HepG2 (cell line): ENCODE results near the gene GLCE. TPM values are rescaled to one million over a fixed set of nuclear protein-coding genes. Genes with fewer than 3 reads are reported as not detected.

Source experiments
- ATAC-seq: fragments of 200-7000 bp; cut with Tn5 transposase; 3 replicates; pipeline ENCODE4 v1.9.1; 2020; ENCODE audit warnings: mild to moderate bottlenecking, moderate library complexity
- BruUV-seq: library from RNA; stranded (reverse); fragments of 400-500 nt; replicated peaks from 2 replicates; lab custom pipeline; 2021; lab: Mats Ljungman, UMichigan
- CTCF ChIA-PET: fragments of 300-600 bp; formaldehyde crosslinking; extraction: SDS; loops from one replicate; lab custom pipeline; 2021; ENCODE audit warnings: low total read pairs, inconsistent platforms, low intra/inter-chr PET ratio; lab: Yijun Ruan, JAX
- POLR2A ChIA-PET: fragments of 350-600 bp; sonication (Branson Sonifier 250); formaldehyde crosslinking; loops from one replicate; lab custom pipeline; 2020; ENCODE audit warnings: antibody characterized with exemption, inconsistent platforms; lab: Yijun Ruan, JAX
- DNase-seq: peaks from one replicate; pipeline ENCODE4 v3.0.0-alpha.2; 2015; ENCODE audit warnings: low spot score
- FAIRE-seq: peaks from 3 replicates; lab custom pipeline; 2011; peaks lifted over from hg19 to GRCh38; lab: Jason Lieb, UNC
- H2AFZ ChIP-seq: one replicate; pipeline ENCODE4 v1.6.1; 2011; ENCODE audit warnings: low read length, inconsistent platforms
- H3K27ac ChIP-seq: fragments of 300-600 bp; 3 replicates; pipeline ENCODE4 v1.8.0; 2011; ENCODE audit warnings: mixed run types, mild to moderate bottlenecking, mixed read lengths, low read length, inconsistent platforms; ENCODE audit not compliant: insufficient read depth; ENCODE audit errors: extremely low read length
- H3K27me3 ChIP-seq, 2 experiments: fragments of 200-600 bp in 1 of 2; 2 replicates in 1 of 2; 3 replicates in 1 of 2; pipeline versions ENCODE4 v1.6.0 to v1.8.0; 2011; ENCODE audit warnings: low read length in 2 of 2, mild to moderate bottlenecking in 2 of 2, moderate library complexity in 2 of 2, inconsistent platforms in 1 of 2; ENCODE audit not compliant: insufficient read depth in 2 of 2, control insufficient read depth in 1 of 2
- H3K36me3 ChIP-seq, 2 experiments: fragments of 200-600 bp in 1 of 2; replicated peaks in 1 of 2; 2 replicates in 1 of 2; 3 replicates in 1 of 2; pipeline versions ENCODE4 v1.5.1 to v1.8.0; 2011; ENCODE audit warnings: low read length in 2 of 2, inconsistent platforms in 1 of 2; ENCODE audit not compliant: insufficient read depth in 2 of 2, control insufficient read depth in 1 of 2
- H3K4me1 ChIP-seq: 2 replicates; pipeline ENCODE4 v1.5.1; 2012; ENCODE audit warnings: low read length, inconsistent platforms; ENCODE audit not compliant: insufficient read depth
- H3K4me2 ChIP-seq: 2 replicates; pipeline ENCODE4 v1.6.0; 2011; ENCODE audit warnings: low read depth, low read length, inconsistent platforms
- H3K4me3 ChIP-seq, 3 experiments: fragments of 200-600 bp in 1 of 3; sonication (generic), shearing (Covaris generic) in 1 of 3; replicated peaks in 1 of 3; 2 replicates each; pipeline ENCODE4 v1.5.1; 2011 to 2016; ENCODE audit warnings: low read length in 3 of 3, inconsistent platforms in 2 of 3, low read depth in 2 of 3, mild to moderate bottlenecking in 2 of 3, control low read depth in 1 of 3, mixed read lengths in 1 of 3; ENCODE audit not compliant: insufficient read depth in 1 of 3
- H3K79me2 ChIP-seq: one replicate; pipeline ENCODE4 v1.6.1; 2011; ENCODE audit warnings: low read length, inconsistent platforms; ENCODE audit not compliant: insufficient read depth
- H3K9ac ChIP-seq: 2 replicates; pipeline ENCODE4 v1.6.0; 2011; ENCODE audit warnings: mild to moderate bottlenecking, low read depth, low read length, inconsistent platforms; ENCODE audit not compliant: insufficient read depth
- H3K9me3 ChIP-seq: 2 replicates; pipeline ENCODE4 v1.5.1; 2012; ENCODE audit warnings: mild to moderate bottlenecking, low read length
- H4K20me1 ChIP-seq: 2 replicates; pipeline ENCODE4 v1.6.0; 2011; ENCODE audit warnings: inconsistent platforms, mild to moderate bottlenecking, low read length, moderate library complexity; ENCODE audit not compliant: insufficient read depth
- HDAC6 ChIP-seq: fragments of 200-600 bp; sonication (generic); IDR thresholded peaks from 2 replicates; pipeline ENCODE4 v1.7.0; 2017; ENCODE audit warnings: mild to moderate bottlenecking, antibody characterized with exemption, low read length, low read depth
- MAFF ChIP-seq: IDR thresholded peaks from 2 replicates; pipeline ENCODE4 v1.6.1; 2011; ENCODE audit warnings: low read depth, low read length, improper control_type of control experiment
- MYNN ChIP-seq: sonication (generic); formaldehyde crosslinking; IDR thresholded peaks from 2 replicates; pipeline ENCODE4 v1.4.0; 2020; ENCODE audit warnings: mild to moderate bottlenecking, low read depth, missing genetic modification reagents
- NFRKB ChIP-seq: fragments of 450-650 bp; IDR thresholded peaks from 2 replicates; pipeline ENCODE4 v1.6.1; 2017
- WGBS: methylation state at CpG from one replicate; pipeline ENCODE4 v1.1.6; 2017; ENCODE audit warnings: low lambda C conversion rate; 5-methylcytosine and 5-hydroxymethylcytosine counted together
- in situ Hi-C: cut with HindIII; loops from 2 replicates; pipeline ENCODE4 v1.10.0; 2017; ENCODE audit warnings: low pct_unique_long_range_greater_than_20kb; ENCODE audit not compliant: extremely low pct_ligation_motif_present
- intact Hi-C: fragments of 100-400 bp; cut with micrococcal nuclease; formaldehyde crosslinking; loops from one replicate; pipeline ENCODE4 v1.10.0; 2022; ENCODE audit not compliant: unreplicated experiment
- polyA plus RNA-seq, 8 experiments: library from polyadenylated mRNA; depleted of rRNA in 3 of 8; stranded (reverse) in 7 of 8; unstranded in 1 of 8; fragments of >200 nt; fragmentation: Illumina TruSeq in 4 of 8; extraction: Trizol in 4 of 8; gene quantifications; 2 replicates each; pipeline versions ENCODE4 v1.2.1 to v1.2.3, GENCODE V29; 2011 to 2016; ENCODE audit warnings: low read depth in 4 of 8, missing spikeins in 1 of 8, mixed read lengths in 1 of 8; ENCODE audit not compliant: insufficient read depth in 1 of 8
- total RNA-seq, 5 experiments: library from RNA; depleted of rRNA; stranded (reverse); fragments of >200 nt; fragmentation: Illumina TruSeq; extraction: Trizol; gene quantifications; 2 replicates each; pipeline ENCODE4 v1.2.3, GENCODE V29; 2016; ENCODE audit warnings: low read depth in 1 of 5
- TF ChIP-seq, protein P1 (sequence below): sonication (generic); formaldehyde crosslinking; IDR thresholded peaks from 2 replicates; pipeline ENCODE4 v1.4.0; 2020; ENCODE audit warnings: mild to moderate bottlenecking, missing genetic modification reagents
- TF ChIP-seq, protein P2 (sequence below): sonication (generic); formaldehyde crosslinking; IDR thresholded peaks from 2 replicates; pipeline ENCODE4 v1.8.0; 2022; ENCODE audit warnings: missing genetic modification reagents, mild to moderate bottlenecking, moderate library complexity, borderline replicate concordance
- TF ChIP-seq, protein P3 (sequence below): sonication (generic); formaldehyde crosslinking; IDR thresholded peaks from 2 replicates; pipeline ENCODE4 v1.4.0; 2020; ENCODE audit warnings: missing genetic modification reagents

GLCE gene
- total and polyA plus RNA-seq, 2 of the 13 experiments (the other 11 are each of a cell fraction or from before 2014, with no cell fraction given) = 12.9 to 23.4 TPM

DNA sequence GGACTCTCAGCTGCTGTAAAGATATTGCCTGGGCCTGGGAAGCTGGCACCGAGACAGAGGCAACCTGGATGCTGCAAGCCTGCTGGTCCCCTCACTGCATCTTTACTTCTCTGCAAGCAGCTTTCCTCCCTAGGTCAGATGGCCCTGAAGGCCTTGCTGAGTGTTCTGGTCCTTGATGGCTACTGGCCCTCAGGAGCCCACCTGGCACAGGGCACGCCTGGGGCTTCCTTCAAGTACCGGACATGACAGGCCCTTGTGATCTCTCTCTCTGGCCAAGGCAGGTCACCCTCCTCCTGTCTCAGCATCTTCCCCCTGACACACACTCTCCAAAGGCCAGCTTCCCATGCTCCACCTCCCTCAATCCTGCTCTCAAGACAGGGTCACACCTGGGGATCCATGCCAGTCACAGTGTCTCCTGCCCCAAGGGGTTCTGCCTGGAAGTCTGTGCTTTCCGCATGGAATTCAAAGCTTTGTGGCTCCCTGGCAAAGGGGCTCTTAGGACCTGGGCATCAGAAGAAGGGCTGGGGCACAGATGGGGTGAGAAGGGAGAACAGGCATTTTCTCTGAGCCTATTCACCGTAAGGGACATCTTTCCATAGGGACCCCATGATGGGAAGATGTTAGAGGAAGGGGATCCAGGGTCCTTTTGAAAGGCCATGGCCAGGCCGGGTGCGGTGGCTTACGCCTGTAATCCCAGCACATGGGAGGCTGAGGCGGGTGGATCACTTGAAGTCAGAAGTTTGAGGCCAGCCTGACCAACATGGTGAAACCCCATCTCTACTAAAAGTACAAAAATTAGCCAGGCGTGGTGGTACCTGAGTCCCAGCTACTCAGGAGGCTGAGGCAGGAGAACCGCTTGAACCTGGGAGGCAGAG is 133.5 kb downstream of the GLCE start:
- Histone ChIP-seq H3K4me1 (peaks cover 26% of the 10 kb centered on the region), H3K27ac (no peak overlapping the region), H2AFZ (no peak overlapping the region), H3K4me3 (no peak overlapping the region), H3K36me3 (no peaks in the 10 kb centered on the region), H3K9me3 (no peaks in the 10 kb centered on the region), H3K9ac (no peak overlapping the region), H3K4me2 (no peak overlapping the region), H3K79me2 (no peaks in the 10 kb centered on the region), H4K20me1 (peaks cover 3% of the 10 kb centered on the region; the same call in 1 of the 2 replicates), H3K27me3 (peaks cover 2 to 59% of the 10 kb centered on the region in 2 experiments)
- ATAC-seq (no peak), FAIRE-seq (no peak), DNase-seq (no peak)
- intact Hi-C loops (no loop called here), in situ Hi-C loops (no loop called here)
- ChIA-PET CTCF (no interaction called here), POLR2A (no interaction called here)
- TF ChIP-seq, protein P1, sequence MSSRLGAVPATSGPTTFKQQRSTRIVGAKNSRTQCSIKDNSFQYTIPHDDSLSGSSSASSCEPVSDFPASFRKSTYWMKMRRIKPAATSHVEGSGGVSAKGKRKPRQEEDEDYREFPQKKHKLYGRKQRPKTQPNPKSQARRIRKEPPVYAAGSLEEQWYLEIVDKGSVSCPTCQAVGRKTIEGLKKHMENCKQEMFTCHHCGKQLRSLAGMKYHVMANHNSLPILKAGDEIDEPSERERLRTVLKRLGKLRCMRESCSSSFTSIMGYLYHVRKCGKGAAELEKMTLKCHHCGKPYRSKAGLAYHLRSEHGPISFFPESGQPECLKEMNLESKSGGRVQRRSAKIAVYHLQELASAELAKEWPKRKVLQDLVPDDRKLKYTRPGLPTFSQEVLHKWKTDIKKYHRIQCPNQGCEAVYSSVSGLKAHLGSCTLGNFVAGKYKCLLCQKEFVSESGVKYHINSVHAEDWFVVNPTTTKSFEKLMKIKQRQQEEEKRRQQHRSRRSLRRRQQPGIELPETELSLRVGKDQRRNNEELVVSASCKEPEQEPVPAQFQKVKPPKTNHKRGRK (CRISPR knock-in tag) = no peak
- TF ChIP-seq MYNN (CRISPR knock-in tag) (no peak), MAFF (no peak), NFRKB (no peak), HDAC6 (no peak)
- TF ChIP-seq, protein P2, sequence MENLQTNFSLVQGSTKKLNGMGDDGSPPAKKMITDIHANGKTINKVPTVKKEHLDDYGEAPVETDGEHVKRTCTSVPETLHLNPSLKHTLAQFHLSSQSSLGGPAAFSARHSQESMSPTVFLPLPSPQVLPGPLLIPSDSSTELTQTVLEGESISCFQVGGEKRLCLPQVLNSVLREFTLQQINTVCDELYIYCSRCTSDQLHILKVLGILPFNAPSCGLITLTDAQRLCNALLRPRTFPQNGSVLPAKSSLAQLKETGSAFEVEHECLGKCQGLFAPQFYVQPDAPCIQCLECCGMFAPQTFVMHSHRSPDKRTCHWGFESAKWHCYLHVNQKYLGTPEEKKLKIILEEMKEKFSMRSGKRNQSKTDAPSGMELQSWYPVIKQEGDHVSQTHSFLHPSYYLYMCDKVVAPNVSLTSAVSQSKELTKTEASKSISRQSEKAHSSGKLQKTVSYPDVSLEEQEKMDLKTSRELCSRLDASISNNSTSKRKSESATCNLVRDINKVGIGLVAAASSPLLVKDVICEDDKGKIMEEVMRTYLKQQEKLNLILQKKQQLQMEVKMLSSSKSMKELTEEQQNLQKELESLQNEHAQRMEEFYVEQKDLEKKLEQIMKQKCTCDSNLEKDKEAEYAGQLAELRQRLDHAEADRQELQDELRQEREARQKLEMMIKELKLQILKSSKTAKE (CRISPR knock-in tag) = no peak
- TF ChIP-seq, protein P3, sequence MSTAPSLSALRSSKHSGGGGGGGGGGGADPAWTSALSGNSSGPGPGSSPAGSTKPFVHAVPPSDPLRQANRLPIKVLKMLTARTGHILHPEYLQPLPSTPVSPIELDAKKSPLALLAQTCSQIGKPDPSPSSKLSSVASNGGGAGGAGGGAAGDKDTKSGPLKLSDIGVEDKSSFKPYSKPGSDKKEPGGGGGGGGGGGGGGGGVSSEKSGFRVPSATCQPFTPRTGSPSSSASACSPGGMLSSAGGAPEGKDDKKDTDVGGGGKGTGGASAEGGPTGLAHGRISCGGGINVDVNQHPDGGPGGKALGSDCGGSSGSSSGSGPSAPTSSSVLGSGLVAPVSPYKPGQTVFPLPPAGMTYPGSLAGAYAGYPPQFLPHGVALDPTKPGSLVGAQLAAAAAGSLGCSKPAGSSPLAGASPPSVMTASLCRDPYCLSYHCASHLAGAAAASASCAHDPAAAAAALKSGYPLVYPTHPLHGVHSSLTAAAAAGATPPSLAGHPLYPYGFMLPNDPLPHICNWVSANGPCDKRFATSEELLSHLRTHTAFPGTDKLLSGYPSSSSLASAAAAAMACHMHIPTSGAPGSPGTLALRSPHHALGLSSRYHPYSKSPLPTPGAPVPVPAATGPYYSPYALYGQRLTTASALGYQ (CRISPR knock-in tag) = no peak
- 38% methylated on average over 7 of the region's 11 CpGs for WGBS
- no TSS peak for BruUV-seq
